Measurements from ENCODE around the gene VDR.

GRCh38 chr12:47799357-47799955, 105.3 kb downstream of the VDR start:
- no peak for TF ChIP-seq CTCF (IDR thresholded peaks at IDR 0.05)
- TF ChIP-seq POLR2A (IDR thresholded peaks at IDR 0.05), result no peak
